Prostate gland (tissue), 2 donors: ENCODE measurements around the gene CTNNAL1.

Experiments
- POLR2A ChIP-seq: fragments of 450-650 bp; IDR thresholded peaks from one replicate; pipeline ENCODE4 v1.6.1; 2016; ENCODE audit warnings: antibody characterized with exemption, mild to moderate bottlenecking
- POLR2AphosphoS5 ChIP-seq: sonication (generic); formaldehyde crosslinking; IDR thresholded peaks from one replicate; pipeline ENCODE4 v1.6.1; 2017; ENCODE audit warnings: antibody characterized with exemption
- TF ChIP-seq, protein P1 (sequence below), 4 experiments: fragments of 200-600 bp in 2 of 4; fragments of 450-650 bp in 2 of 4; sonication (generic) in 2 of 4; IDR thresholded peaks; 1 replicate in 3 of 4; 2 replicates in 1 of 4; pipeline ENCODE4 v1.5.1; 2016 to 2019; ENCODE audit warnings: antibody characterized with exemption in 4 of 4, mild to moderate bottlenecking in 2 of 4, moderate library complexity in 2 of 4

- TF ChIP-seq, protein P1, sequence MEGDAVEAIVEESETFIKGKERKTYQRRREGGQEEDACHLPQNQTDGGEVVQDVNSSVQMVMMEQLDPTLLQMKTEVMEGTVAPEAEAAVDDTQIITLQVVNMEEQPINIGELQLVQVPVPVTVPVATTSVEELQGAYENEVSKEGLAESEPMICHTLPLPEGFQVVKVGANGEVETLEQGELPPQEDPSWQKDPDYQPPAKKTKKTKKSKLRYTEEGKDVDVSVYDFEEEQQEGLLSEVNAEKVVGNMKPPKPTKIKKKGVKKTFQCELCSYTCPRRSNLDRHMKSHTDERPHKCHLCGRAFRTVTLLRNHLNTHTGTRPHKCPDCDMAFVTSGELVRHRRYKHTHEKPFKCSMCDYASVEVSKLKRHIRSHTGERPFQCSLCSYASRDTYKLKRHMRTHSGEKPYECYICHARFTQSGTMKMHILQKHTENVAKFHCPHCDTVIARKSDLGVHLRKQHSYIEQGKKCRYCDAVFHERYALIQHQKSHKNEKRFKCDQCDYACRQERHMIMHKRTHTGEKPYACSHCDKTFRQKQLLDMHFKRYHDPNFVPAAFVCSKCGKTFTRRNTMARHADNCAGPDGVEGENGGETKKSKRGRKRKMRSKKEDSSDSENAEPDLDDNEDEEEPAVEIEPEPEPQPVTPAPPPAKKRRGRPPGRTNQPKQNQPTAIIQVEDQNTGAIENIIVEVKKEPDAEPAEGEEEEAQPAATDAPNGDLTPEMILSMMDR (IDR thresholded peaks at IDR 0.05), result no peak
- no peak for TF ChIP-seq POLR2AphosphoS5
- no peak for TF ChIP-seq POLR2A
Observed at GRCh38 chr9:109016132-109016531, 2.8 kb upstream of the CTNNAL1 start.
